ENCODE results near the gene CCDC87.

GRCh38 chr11:66593303-66593635 lies 406 bp upstream of the CCDC87 start:
- TF ChIP-seq POLR2A (IDR thresholded peaks at IDR 0.05) (no peak), CTCF (IDR thresholded peaks at IDR 0.05) (no peak), EP300 (IDR thresholded peaks at IDR 0.05) (no peak)
